HCT116 (cell line): ENCODE results near the gene KCNIP3. TPM values are rescaled to one million over a fixed set of nuclear protein-coding genes. Genes with fewer than 3 reads are reported as not detected.

ENCODE experiments used
- ATAC-seq: fragments of 200-7000 bp; cut with Tn5 transposase; 2 replicates; pipeline ENCODE4 v1.9.1; 2020; ENCODE audit warnings: mild to moderate bottlenecking, moderate library complexity
- BruUV-seq: library from RNA; stranded (reverse); fragments of 400-500 nt; replicated peaks from 2 replicates; lab custom pipeline; 2021; lab: Mats Ljungman, UMichigan
- CTCF ChIA-PET: fragments of 300-600 bp; sonication (Branson Sonifier 250); formaldehyde crosslinking; loops from one replicate; lab custom pipeline; 2021; ENCODE audit warnings: antibody characterized with exemption; lab: Charles Lee
- POLR2A ChIA-PET: fragments of 300-600, 350-600 bp; sonication (Branson Sonifier 250); formaldehyde crosslinking; loops from one replicate; lab custom pipeline; 2021; ENCODE audit warnings: antibody characterized with exemption; lab: Charles Lee
- RAD21 ChIA-PET, 2 experiments: fragments of 300-600 bp; sonication (Branson Sonifier 250); formaldehyde crosslinking; loops; one replicate each; lab custom pipeline; 2023; ENCODE audit warnings: low total read pairs in 2 of 2; ENCODE audit not compliant: uncharacterized antibody in 2 of 2, unreplicated experiment in 2 of 2, low non-redundant PET in 1 of 2; lab: Charles Lee
- DNase-seq: peaks from one replicate; pipeline ENCODE4 v3.0.0-alpha.2; 2010; ENCODE audit warnings: low read depth, low spot score
- H2AFZ ChIP-seq: fragments of 200-600 bp; shearing (Covaris generic), sonication (generic); 2 replicates; pipeline ENCODE4 v1.6.1; 2017; ENCODE audit warnings: low read depth, mixed run types, mixed read lengths, antibody characterized with exemption, low read length; ENCODE audit not compliant: poor library complexity, severe bottlenecking
- H3K27ac ChIP-seq: 2 replicates; pipeline ENCODE4 v1.5.1; 2012; ENCODE audit warnings: low read depth, low read length
- H3K27me3 ChIP-seq: fragments of 200-600 bp; sonication (generic); 2 replicates; pipeline ENCODE4 v1.6.1; 2016; ENCODE audit warnings: mixed run types, low read length, mixed read lengths; ENCODE audit not compliant: insufficient read depth
- H3K36me3 ChIP-seq, 2 experiments: fragments of 200-500 bp in 1 of 2; fragments of 200-600 bp in 1 of 2; sonication (Bioruptor generic) in 1 of 2; sonication (generic) in 1 of 2; 2 replicates each; pipeline versions ENCODE4 v1.5.1 to v1.6.1; 2014 to 2016; ENCODE audit warnings: low read length in 2 of 2, inconsistent platforms in 1 of 2, mixed read lengths in 1 of 2, mixed run types in 1 of 2; ENCODE audit not compliant: insufficient read depth in 2 of 2, control insufficient read depth in 1 of 2
- H3K4me1 ChIP-seq, 2 experiments: fragments of 200-600 bp in 1 of 2; sonication (generic) in 1 of 2; 2 replicates each; pipeline versions ENCODE4 v1.5.1 to v1.6.1; 2012 to 2017; ENCODE audit warnings: low read length in 2 of 2, inconsistent platforms in 1 of 2, mild to moderate bottlenecking in 1 of 2, mixed read lengths in 1 of 2, mixed run types in 1 of 2, moderate library complexity in 1 of 2; ENCODE audit not compliant: insufficient read depth in 2 of 2, control insufficient read depth in 1 of 2
- H3K4me2 ChIP-seq: fragments of 200-600 bp; sonication (generic); 2 replicates; pipeline ENCODE4 v1.6.1; 2017; ENCODE audit warnings: mixed run types, low read length, mixed read lengths
- H3K4me3 ChIP-seq, 2 experiments: fragments of 200-600 bp in 1 of 2; sonication (generic) in 1 of 2; replicated peaks in 1 of 2; 2 replicates each; pipeline ENCODE4 v1.5.1; 2011 to 2016; ENCODE audit warnings: low read length in 2 of 2, control low read depth in 1 of 2, low read depth in 1 of 2, mild to moderate bottlenecking in 1 of 2, mixed read lengths in 1 of 2, mixed run types in 1 of 2
- H3K79me2 ChIP-seq: fragments of 200-600 bp; sonication (generic); 2 replicates; pipeline ENCODE4 v1.6.1; 2017; ENCODE audit warnings: mild to moderate bottlenecking, mixed run types, low read length, moderate library complexity, mixed read lengths; ENCODE audit not compliant: insufficient read depth
- H3K9ac ChIP-seq: fragments of 200-600 bp; sonication (generic); 2 replicates; pipeline ENCODE4 v1.6.1; 2016; ENCODE audit warnings: low read length, mixed read lengths
- H3K9me2 ChIP-seq: fragments of 200-600 bp; sonication (generic), shearing (Covaris generic); 2 replicates; pipeline ENCODE4 v1.6.1; 2017; ENCODE audit warnings: mixed run types, mild to moderate bottlenecking, moderate library complexity; ENCODE audit not compliant: insufficient read depth
- H3K9me3 ChIP-seq, 2 experiments: fragments of 200-500 bp in 1 of 2; fragments of 200-600 bp in 1 of 2; sonication (Bioruptor generic) in 1 of 2; sonication (generic) in 1 of 2; 2 replicates each; pipeline ENCODE4 v1.6.1; 2014 to 2017; ENCODE audit warnings: low read length in 2 of 2, mixed read lengths in 2 of 2, inconsistent platforms in 1 of 2, low read depth in 1 of 2, mild to moderate bottlenecking in 1 of 2, mixed run types in 1 of 2, moderate library complexity in 1 of 2; ENCODE audit not compliant: control insufficient read depth in 1 of 2, insufficient read depth in 1 of 2
- H4K20me1 ChIP-seq: fragments of 200-600 bp; sonication (generic), shearing (Covaris generic); 2 replicates; pipeline ENCODE4 v1.6.1; 2017; ENCODE audit warnings: mixed run types, mild to moderate bottlenecking, moderate library complexity; ENCODE audit not compliant: insufficient read depth
- CBX3 ChIP-seq: IDR thresholded peaks from 2 replicates; pipeline ENCODE4 v1.6.1; 2012; ENCODE audit warnings: low read depth
- CEBPB ChIP-seq: IDR thresholded peaks from 2 replicates; pipeline ENCODE4 v1.6.1; 2012; ENCODE audit warnings: low read depth
- ELF1 ChIP-seq: IDR thresholded peaks from 2 replicates; pipeline ENCODE4 v1.6.1; 2012; ENCODE audit warnings: low read depth, borderline replicate concordance
- EZH2 ChIP-seq: fragments of 200-600 bp; sonication (generic); IDR thresholded peaks from 2 replicates; pipeline ENCODE4 v1.6.1; 2017; ENCODE audit warnings: antibody characterized with exemption, mixed run types
- EZH2phosphoT487 ChIP-seq: fragments of 200-600 bp; IDR thresholded peaks from 2 replicates; pipeline ENCODE4 v1.6.1; 2018; ENCODE audit warnings: antibody characterized with exemption, borderline replicate concordance
- FOSL1 ChIP-seq: IDR thresholded peaks from 2 replicates; pipeline ENCODE4 v1.6.1; 2012; ENCODE audit warnings: low read depth
- JUND ChIP-seq: IDR thresholded peaks from 2 replicates; pipeline ENCODE4 v1.6.1; 2012
- MAX ChIP-seq: IDR thresholded peaks from 2 replicates; pipeline ENCODE4 v1.6.1; 2012
- POLR2A ChIP-seq: IDR thresholded peaks from 2 replicates; pipeline ENCODE4 v1.7.0; 2011; ENCODE audit warnings: borderline replicate concordance; ENCODE audit not compliant: insufficient read depth, insufficient read length; ENCODE audit errors: extremely low read depth
- POLR2AphosphoS5 ChIP-seq: IDR thresholded peaks from 2 replicates; pipeline ENCODE4 v1.6.1; 2011; ENCODE audit warnings: mild to moderate bottlenecking, low read depth, low read length, moderate library complexity
- RAD21 ChIP-seq: IDR thresholded peaks from 2 replicates; pipeline ENCODE4 v1.6.1; 2012; ENCODE audit warnings: low read depth, mild to moderate bottlenecking
- REST ChIP-seq: IDR thresholded peaks from 2 replicates; pipeline ENCODE4 v1.6.1; 2012; ENCODE audit warnings: low read depth
- SIN3A ChIP-seq: IDR thresholded peaks from 2 replicates; pipeline ENCODE4 v1.6.1; 2012; ENCODE audit warnings: low read depth
- SP1 ChIP-seq: IDR thresholded peaks from 2 replicates; pipeline ENCODE4 v1.6.1; 2012; ENCODE audit warnings: low read depth
- SRF ChIP-seq: IDR thresholded peaks from 2 replicates; pipeline ENCODE4 v1.6.1; 2012; ENCODE audit warnings: low read depth
- TCF7L2 ChIP-seq: IDR thresholded peaks from 2 replicates; pipeline ENCODE4 v1.7.0; 2011; ENCODE audit warnings: borderline replicate concordance, inconsistent platforms; ENCODE audit not compliant: insufficient read depth, insufficient read length; ENCODE audit errors: extremely low read depth
- ZBTB33 ChIP-seq: IDR thresholded peaks from 2 replicates; pipeline ENCODE4 v1.6.1; 2011; ENCODE audit warnings: mild to moderate bottlenecking, low read length, moderate library complexity; ENCODE audit not compliant: insufficient replicate concordance; ENCODE audit errors: extremely low read depth
- intact Hi-C: fragments of 100-400 bp; cut with micrococcal nuclease; formaldehyde crosslinking; loops from 2 replicates; pipeline ENCODE4 v1.10.0; 2022
- total RNA-seq: library from RNA; stranded (reverse); gene quantifications from one replicate; pipeline ENCODE4 v1.2.1, GENCODE V29; 2021; ENCODE audit not compliant: unreplicated experiment

Gene KCNIP3
- total RNA-seq, 1 experiment from 2014 or later = 3.1 TPM

DNA sequence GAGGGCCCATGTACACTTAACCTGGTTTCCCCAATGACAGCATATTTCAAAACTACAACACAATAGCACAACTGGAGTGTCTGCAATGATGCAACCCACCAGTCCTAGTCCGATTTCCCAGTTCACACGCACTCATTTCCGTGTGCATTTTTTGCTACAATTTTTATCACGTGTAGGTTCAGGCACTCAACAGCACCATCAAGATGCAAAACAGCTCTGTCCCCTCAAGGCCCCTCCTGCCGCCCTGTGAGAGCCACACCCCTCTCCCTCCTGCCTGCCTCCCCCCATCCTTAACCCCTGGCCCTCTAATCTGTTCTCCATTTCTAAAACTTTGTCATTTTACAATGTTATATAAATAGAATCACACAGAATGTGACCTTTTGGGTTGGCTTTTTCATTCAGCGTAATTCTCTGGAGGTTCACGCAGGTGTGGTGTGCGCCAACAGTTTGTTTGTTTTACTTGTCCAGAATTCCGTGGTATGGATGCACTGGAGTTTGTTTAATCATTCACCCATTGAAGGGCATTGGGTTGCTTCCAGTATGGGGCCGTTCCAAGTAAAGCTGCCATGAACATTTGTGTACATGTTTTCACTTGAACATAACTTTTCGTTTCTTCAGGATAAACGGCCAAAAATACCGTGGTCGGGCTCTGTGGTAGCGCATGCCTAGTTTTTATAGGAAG lies 8.4 kb downstream of the KCNIP3 start:
- BruUV-seq = no TSS peak
- ChIA-PET POLR2A (no interaction called here), RAD21 (no interaction called here), CTCF (interaction anchor here (1.0 kb wide), 1 partner anchor 74 kb away, joined by 5 read pairs; no protein-coding TSS in a partner anchor)
- Histone ChIP-seq H3K9ac (no peak overlapping the region), H3K4me1 (peaks cover 3 to 8% of the 10 kb centered on the region in 2 experiments; a peak in 2 of 4 replicates), H3K36me3 (no peaks in the 10 kb centered on the region), H3K27ac (no peak overlapping the region), H3K4me2 (no peak overlapping the region), H3K9me3 (no peaks in the 10 kb centered on the region), H3K9me2 (no peaks in the 10 kb centered on the region), H3K79me2 (no peaks in the 10 kb centered on the region), H3K4me3 (no peak overlapping the region), H4K20me1 (no peaks in the 10 kb centered on the region), H3K27me3 (no peaks in the 10 kb centered on the region), H2AFZ (no peak overlapping the region)
- DNase-seq (no peak), ATAC-seq (no peak)
- intact Hi-C loops = no loop called here
- TF ChIP-seq EZH2 (no peak), TCF7L2 (no peak), CBX3 (no peak), MAX (no peak), SIN3A (no peak), JUND (no peak), EZH2phosphoT487 (no peak), ZBTB33 (no peak), CEBPB (no peak), REST (no peak), RAD21 (no peak), POLR2AphosphoS5 (no peak), SRF (no peak), ELF1 (no peak), POLR2A (no peak), FOSL1 (no peak), SP1 (no peak)
